Adipocyte (in vitro differentiated cells): Measurements from ENCODE around the gene TASL.

Source experiments
- DNase-seq: peaks from one replicate; pipeline ENCODE4 v3.0.0-alpha.2; 2015; ENCODE audit warnings: low read depth
- H3K27me3 ChIP-seq: replicated peaks from 2 replicates; pipeline ENCODE4 v1.7.0; 2013; ENCODE audit warnings: mild to moderate bottlenecking, low read length, moderate library complexity; ENCODE audit not compliant: control insufficient read depth, insufficient read depth
- H3K36me3 ChIP-seq: 2 replicates; pipeline ENCODE4 v1.7.0; 2013; ENCODE audit warnings: low read length, mild to moderate bottlenecking, moderate library complexity; ENCODE audit not compliant: control insufficient read depth, insufficient read depth, severe bottlenecking
- H3K4me1 ChIP-seq: 2 replicates; pipeline ENCODE4 v1.7.0; 2013; ENCODE audit warnings: mild to moderate bottlenecking, low read length, moderate library complexity; ENCODE audit not compliant: control insufficient read depth, insufficient read depth
- H3K4me3 ChIP-seq: 2 replicates; pipeline ENCODE4 v1.7.0; 2013; ENCODE audit warnings: mild to moderate bottlenecking, low read length, moderate library complexity
- H3K9ac ChIP-seq: 2 replicates; pipeline ENCODE4 v1.7.0; 2013; ENCODE audit warnings: mild to moderate bottlenecking, low read length, moderate library complexity
- H3K9me3 ChIP-seq: 2 replicates; pipeline ENCODE4 v1.7.0; 2013; ENCODE audit warnings: mild to moderate bottlenecking, low read length, moderate library complexity; ENCODE audit not compliant: control insufficient read depth

The TASL gene

GRCh38 chrX:30577362-30577991 lies at the start of gene TASL:
TSS of gene TASL (minus strand) at chrX:30577766. CDS start at chrX:30560355, 17,411 bp downstream.
- DNase-seq: no peak
- H3K4me3 ChIP-seq: no peak within 1 kb of the TSS

DNA sequence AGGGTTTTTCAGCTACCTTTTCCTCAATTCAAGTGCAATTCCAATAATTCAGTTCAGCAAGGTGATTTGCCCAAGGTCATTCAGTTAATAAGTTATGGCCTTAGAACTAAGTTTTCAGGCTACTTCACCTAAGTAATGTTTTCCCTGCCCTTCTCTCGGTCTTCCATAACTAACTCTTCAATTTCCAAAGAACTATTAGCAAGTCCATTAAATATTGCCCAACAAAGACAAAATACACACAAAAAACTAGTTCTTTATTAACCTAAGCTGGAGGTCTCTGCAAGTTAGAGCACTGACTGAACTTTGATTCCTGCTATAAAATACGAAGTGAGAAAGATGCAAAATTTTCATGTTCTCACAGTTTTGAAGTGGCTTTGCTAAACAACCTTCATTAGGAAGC lies 48.8 kb upstream of the TASL start:
- Histone ChIP-seq H3K4me1 (no peaks in the 10 kb centered on the region), H3K36me3 (no peaks in the 10 kb centered on the region), H3K9ac (no peak overlapping the region), H3K27me3 (no peaks in the 10 kb centered on the region), H3K9me3 (peaks cover 11% of the 10 kb centered on the region), H3K4me3 (no peak overlapping the region)
- DNase-seq: no peak

More at GRCh38 chrX:30577362-30577991, at the start of gene TASL:
- Histone ChIP-seq H3K4me1 (no peaks in the 10 kb centered on the region), H3K9ac (no peak within 1 kb of the TSS), H3K9me3 (no peaks in the 10 kb centered on the region), H3K36me3 (no peaks in the 10 kb centered on the region), H3K27me3 (peaks cover 6% of the 10 kb centered on the region)

DNA sequence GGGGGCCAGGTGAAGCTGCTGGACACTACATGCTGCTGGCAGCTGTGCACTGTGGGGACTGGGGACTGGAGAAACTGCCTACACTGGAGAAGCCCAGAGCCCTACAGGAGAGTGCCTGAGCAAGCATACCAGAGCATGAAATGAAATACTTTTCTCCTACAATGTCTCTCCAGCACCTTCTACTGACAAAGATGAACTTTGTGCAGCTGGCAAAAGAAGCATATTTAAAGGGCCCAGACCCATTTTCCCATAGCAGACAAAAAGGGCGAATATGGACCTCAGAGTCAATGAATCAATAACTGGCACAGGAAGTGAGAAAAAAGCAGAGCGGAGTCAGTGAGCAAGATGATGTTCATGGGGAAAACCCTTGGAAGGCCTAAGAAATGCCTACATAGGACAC lies 44.8 kb upstream of the TASL start:
- Histone ChIP-seq H3K36me3 (no peaks in the 10 kb centered on the region), H3K4me1 (peaks cover 7% of the 10 kb centered on the region), H3K9me3 (peaks cover 11% of the 10 kb centered on the region), H3K27me3 (no peaks in the 10 kb centered on the region), H3K4me3 (no peak overlapping the region), H3K9ac (no peak overlapping the region)
- no peak for DNase-seq

- H3K4me1 ChIP-seq: peaks cover 7% of the 10 kb centered on the region
- H3K9me3 ChIP-seq: peaks cover 18% of the 10 kb centered on the region
- H3K4me3 ChIP-seq: no peak overlapping the region
- H3K9ac ChIP-seq: no peak overlapping the region
- no peaks in the 10 kb centered on the region for H3K27me3 ChIP-seq
- H3K36me3 ChIP-seq: no peaks in the 10 kb centered on the region
- DNase-seq: peak; percentile 67
These were observed 43.5 kb upstream of the TASL start for GRCh38 chrX:30620980-30621618.

DNA sequence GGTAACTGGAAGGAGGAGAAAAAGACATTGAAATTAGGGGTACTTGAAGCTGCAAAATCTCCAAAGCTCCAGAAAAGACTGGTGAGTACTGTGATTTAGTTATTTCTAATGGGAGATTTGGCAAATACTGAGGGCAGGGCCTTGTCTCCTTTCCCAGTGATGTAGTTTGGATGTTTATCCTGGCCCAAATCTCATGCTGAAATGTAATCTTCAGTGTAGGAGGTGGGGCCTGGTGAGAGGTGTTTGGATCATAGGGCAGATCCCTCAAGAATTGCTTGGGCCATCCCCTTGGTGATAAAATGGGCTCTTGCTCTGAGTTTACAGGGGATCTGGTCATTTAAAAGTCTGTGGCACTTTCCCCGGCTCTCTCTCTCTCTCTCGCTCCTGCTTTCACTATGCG lies 42.6 kb upstream of the TASL start:
- Histone ChIP-seq H3K27me3 (no peaks in the 10 kb centered on the region), H3K36me3 (no peaks in the 10 kb centered on the region), H3K9ac (no peak overlapping the region), H3K9me3 (peaks cover 21% of the 10 kb centered on the region), H3K4me1 (peaks cover 7% of the 10 kb centered on the region), H3K4me3 (no peak overlapping the region)
- no peak for DNase-seq

DNA sequence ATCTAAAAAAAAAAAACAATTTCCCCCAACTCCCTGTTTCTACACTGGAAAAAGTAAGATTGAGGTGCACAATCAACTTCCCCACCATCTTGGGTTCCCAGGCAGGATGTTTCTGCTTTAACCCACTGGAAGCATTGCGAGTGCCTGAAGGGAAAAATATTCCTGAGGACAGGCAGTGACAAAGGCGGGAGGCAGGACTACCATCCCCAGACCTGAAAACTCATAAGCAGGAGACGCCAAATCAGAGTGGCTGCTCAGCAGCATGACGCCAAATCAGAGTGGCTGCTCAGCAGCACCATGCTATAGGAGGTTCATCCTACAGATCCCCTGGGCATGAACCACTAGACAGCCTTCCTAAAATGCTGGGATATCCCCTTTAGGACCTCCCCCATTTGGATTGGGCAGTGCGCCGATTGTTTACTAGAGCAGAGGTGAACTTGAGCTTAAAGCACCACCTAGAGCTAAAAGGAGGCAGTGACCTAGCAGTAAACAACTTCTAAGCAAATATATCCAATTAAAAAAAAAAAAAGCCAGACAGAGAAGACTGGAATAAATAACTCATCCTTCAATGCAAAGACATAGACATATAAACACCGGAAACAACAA lies 40.7 kb upstream of the TASL start:
- Histone ChIP-seq H3K36me3 (no peaks in the 10 kb centered on the region), H3K9ac (no peak overlapping the region), H3K4me1 (peaks cover 7% of the 10 kb centered on the region), H3K4me3 (no peak overlapping the region), H3K27me3 (no peaks in the 10 kb centered on the region), H3K9me3 (peaks cover 21% of the 10 kb centered on the region)
- no peak for DNase-seq

DNA sequence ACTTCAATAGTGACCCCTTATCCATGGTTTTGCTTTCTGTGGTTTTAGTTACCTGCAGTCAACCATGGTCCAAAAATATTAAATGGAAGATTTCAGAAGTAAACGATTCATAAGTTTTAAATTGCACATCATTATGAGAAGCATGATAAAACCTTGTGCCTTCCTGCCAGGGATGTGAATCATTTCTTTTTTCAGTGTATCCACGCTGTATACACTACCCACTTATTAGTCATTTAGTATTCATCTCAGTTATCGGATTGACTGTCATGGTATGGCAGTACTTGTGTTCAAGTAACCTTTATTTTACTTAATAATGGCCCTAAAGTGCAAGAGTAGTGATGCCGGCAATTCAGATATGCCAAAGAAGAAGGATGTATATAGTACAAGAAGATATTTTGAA lies 37.7 kb upstream of the TASL start:
- no peak overlapping the region for H3K9ac ChIP-seq
- H3K27me3 ChIP-seq: no peaks in the 10 kb centered on the region
- H3K36me3 ChIP-seq: no peaks in the 10 kb centered on the region
- peaks cover 9% of the 10 kb centered on the region for H3K9me3 ChIP-seq
- DNase-seq: no peak
- no peaks in the 10 kb centered on the region for H3K4me1 ChIP-seq
- no peak overlapping the region for H3K4me3 ChIP-seq

DNA sequence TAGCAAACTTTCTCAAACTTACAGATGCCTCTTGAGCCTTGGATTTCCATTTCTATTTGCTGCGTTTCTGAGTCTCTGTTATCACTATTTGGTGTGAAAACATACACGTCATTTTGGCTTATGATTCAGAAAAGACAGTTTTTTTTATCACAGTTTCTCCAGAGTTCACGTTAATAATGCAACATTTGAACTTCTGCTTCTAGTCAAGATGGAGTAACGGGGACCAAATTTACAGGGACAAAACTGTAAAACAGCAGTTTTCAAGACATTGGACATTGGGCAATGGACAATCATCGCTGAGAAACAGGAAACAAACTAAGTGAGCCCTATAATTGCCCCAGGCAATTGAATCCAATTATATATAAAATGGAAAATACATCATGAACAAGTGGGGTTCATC lies 36.2 kb upstream of the TASL start:
- Histone ChIP-seq H3K4me1 (no peaks in the 10 kb centered on the region), H3K27me3 (no peaks in the 10 kb centered on the region), H3K4me3 (no peak overlapping the region), H3K9ac (no peak overlapping the region), H3K9me3 (peaks cover 9% of the 10 kb centered on the region), H3K36me3 (no peaks in the 10 kb centered on the region)
- no peak for DNase-seq

DNA sequence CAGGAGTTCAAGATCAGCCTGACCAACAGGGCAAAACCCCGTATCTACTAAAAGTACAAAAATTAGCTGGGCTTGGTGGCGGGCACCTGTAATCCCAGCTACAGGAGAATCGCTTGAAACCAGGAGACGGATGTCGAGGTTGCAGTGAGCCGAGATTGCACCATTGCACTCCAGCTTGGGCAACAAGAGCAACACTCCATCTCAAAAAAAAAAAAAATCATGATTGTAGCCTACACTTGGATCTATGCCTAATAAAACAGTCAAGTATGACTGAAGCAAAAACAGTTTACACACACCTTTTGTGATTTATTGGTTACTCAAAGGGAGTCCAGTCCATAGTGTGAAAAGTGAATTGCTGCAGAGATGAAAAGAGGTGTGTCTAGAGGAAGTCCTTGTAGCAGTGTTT lies 34.7 kb upstream of the TASL start:
- Histone ChIP-seq H3K27me3 (no peaks in the 10 kb centered on the region), H3K9me3 (peaks cover 9% of the 10 kb centered on the region), H3K4me3 (no peak overlapping the region), H3K9ac (no peak overlapping the region), H3K4me1 (no peaks in the 10 kb centered on the region), H3K36me3 (no peaks in the 10 kb centered on the region)
- no peak for DNase-seq

- Histone ChIP-seq H3K4me1 (no peaks in the 10 kb centered on the region), H3K36me3 (no peaks in the 10 kb centered on the region), H3K9me3 (no peaks in the 10 kb centered on the region), H3K27me3 (no peaks in the 10 kb centered on the region), H3K9ac (no peak overlapping the region), H3K4me3 (no peak overlapping the region)
- DNase-seq: peak; percentile 15
These were observed 32.5 kb upstream of the TASL start for GRCh38 chrX:30610026-30610425.

- no peaks in the 10 kb centered on the region for H3K4me1 ChIP-seq
- H3K9me3 ChIP-seq: no peaks in the 10 kb centered on the region
- no peaks in the 10 kb centered on the region for H3K36me3 ChIP-seq
These were observed 29.6 kb upstream of the TASL start for GRCh38 chrX:30607155-30607554.

More at GRCh38 chrX:30607155-30607554, 29.6 kb upstream of the TASL start:
- DNase-seq: no peak
- Histone ChIP-seq H3K27me3 (no peaks in the 10 kb centered on the region), H3K4me3 (no peak overlapping the region), H3K9ac (no peak overlapping the region)
